IPS-NIHi11 (cell line): ENCODE results near the gene MYO1G.

Experiments
- DNase-seq: peaks from one replicate; pipeline ENCODE4 v3.0.0; 2012; ENCODE audit warnings: mixed read lengths, low spot score

Gene MYO1G

GRCh38 chr7:44966731-44967538 is 11.9 kb downstream of the MYO1G start:
- DNase-seq: peak; percentile 51

- no peak for DNase-seq
Observed at GRCh38 chr7:44965937-44966730, 12.7 kb downstream of the MYO1G start.

- no peak for DNase-seq
Observed at GRCh38 chr7:44965441-44965903, 13.3 kb downstream of the MYO1G start.

GRCh38 chr7:44964831-44965440 is 13.9 kb downstream of the MYO1G start:
- DNase-seq: no peak

- DNase-seq: peak; percentile 69
Observed at GRCh38 chr7:44964384-44964830, 14.4 kb downstream of the MYO1G start.

- no peak for DNase-seq
Observed at GRCh38 chr7:44963364-44964290, 15.2 kb downstream of the MYO1G start.

GRCh38 chr7:44962483-44963251 is 16.1 kb downstream of the MYO1G start:
- DNase-seq: peak; percentile 84

GRCh38 chr7:44961844-44962482 is 16.9 kb downstream of the MYO1G start:
- no peak for DNase-seq

- DNase-seq: no peak
Observed at GRCh38 chr7:44960011-44960580, 18.7 kb downstream of the MYO1G start.

GRCh38 chr7:44959433-44959951 is 19.3 kb downstream of the MYO1G start:
- DNase-seq: no peak

- no peak for DNase-seq
Observed at GRCh38 chr7:44958645-44959344, 20.0 kb downstream of the MYO1G start.

- no peak for DNase-seq
Observed at GRCh38 chr7:44956157-44956766, 22.6 kb downstream of the MYO1G start.

GRCh38 chr7:44955733-44956132 is 23.1 kb downstream of the MYO1G start:
- no peak for DNase-seq

GRCh38 chr7:44953156-44953555 is 25.7 kb downstream of the MYO1G start:
- DNase-seq: no peak

GRCh38 chr7:44949303-44949702 is 29.5 kb downstream of the MYO1G start:
- no peak for DNase-seq

- DNase-seq: no peak
Observed at GRCh38 chr7:44945479-44945878, 33.3 kb downstream of the MYO1G start.

- DNase-seq: no peak
Observed at GRCh38 chr7:44944821-44945220, 34.0 kb downstream of the MYO1G start.

- DNase-seq: no peak
Observed at GRCh38 chr7:44943631-44944030, 35.2 kb downstream of the MYO1G start.

- no peak for DNase-seq
Observed at GRCh38 chr7:44937426-44937825, 41.4 kb downstream of the MYO1G start.
